Astrocyte of the hippocampus (primary cell): ENCODE data around the gene OLR1.

Experiments
- DNase-seq: peaks from one replicate; pipeline ENCODE4 v3.0.0; 2011; ENCODE audit warnings: low read depth, low spot score

Gene OLR1

GRCh38 chr12:10153271-10154144 is 18.4 kb downstream of the OLR1 start:
- peak; percentile 82 for DNase-seq

GRCh38 chr12:10151621-10152020 is 20.3 kb downstream of the OLR1 start:
- DNase-seq: no peak

GRCh38 chr12:10147714-10148403 is 24.1 kb downstream of the OLR1 start:
- DNase-seq: no peak

GRCh38 chr12:10142976-10143589 is 28.8 kb downstream of the OLR1 start:
- no peak for DNase-seq

- peak; percentile 69 for DNase-seq
Observed at GRCh38 chr12:10140001-10140400, 31.9 kb downstream of the OLR1 start.

GRCh38 chr12:10136637-10137205 is 35.2 kb downstream of the OLR1 start:
- peak; percentile 9 for DNase-seq

GRCh38 chr12:10135126-10135525 is 36.8 kb downstream of the OLR1 start:
- no peak for DNase-seq

GRCh38 chr12:10132850-10133370 is 39.0 kb downstream of the OLR1 start:
- no peak for DNase-seq

- DNase-seq: no peak
Observed at GRCh38 chr12:10131111-10131690, 40.7 kb downstream of the OLR1 start.

GRCh38 chr12:10130042-10130441 is 41.9 kb downstream of the OLR1 start, which contains the start of gene CLEC7A:
Gene CLEC7A (minus strand): TSS chr12:10130199. CDS start chr12:10130082, 117 bp downstream.
- no peak for DNase-seq

- DNase-seq: no peak
Observed at GRCh38 chr12:10128687-10129086, 43.2 kb downstream of the OLR1 start.

GRCh38 chr12:10126413-10126812 is 45.5 kb downstream of the OLR1 start:
- no peak for DNase-seq

- no peak for DNase-seq
Observed at GRCh38 chr12:10122689-10123088, 49.2 kb downstream of the OLR1 start.

GRCh38 chr12:10121278-10121677 is 50.7 kb downstream of the OLR1 start:
- DNase-seq: no peak

- no peak for DNase-seq
Observed at GRCh38 chr12:10119066-10119465, 52.9 kb downstream of the OLR1 start.

GRCh38 chr12:10115890-10116289 is 56.0 kb downstream of the OLR1 start:
- DNase-seq: no peak

- DNase-seq: no peak
Observed at GRCh38 chr12:10115311-10115710, 56.6 kb downstream of the OLR1 start.

- DNase-seq: no peak
Observed at GRCh38 chr12:10113920-10114319, 58.0 kb downstream of the OLR1 start.

GRCh38 chr12:10113075-10113474 is 58.9 kb downstream of the OLR1 start:
- no peak for DNase-seq

GRCh38 chr12:10111451-10111850 is 60.5 kb downstream of the OLR1 start:
- DNase-seq: no peak

- no peak for DNase-seq
Observed at GRCh38 chr12:10110256-10110844, 61.6 kb downstream of the OLR1 start.
